ENCODE results near the gene EML1. TPM values are rescaled to one million over a fixed set of nuclear protein-coding genes. Genes with fewer than 3 reads are reported as not detected.

Gene EML1
- total and polyA plus RNA-seq, 7 experiments from 2014 or later = not detected

Other genes starting within 250 kb of the EML1 start
- 1 to 10 TPM; 7.6 to 9.9 (median 9.0) TPM for gene CCDC85C, start 189.2 kb upstream of the EML1 start, total RNA-seq
- 1 to 10 TPM in 1 of 2 donors, under 1 TPM in 1; 0.76 to 1.5 TPM for gene CCDC85C, start 189.2 kb upstream of the EML1 start, polyA plus RNA-seq
- gene HHIPL1, start 148.3 kb upstream of the EML1 start, total RNA-seq = under 1 TPM in 2 of 5 experiments, not detected in 3; 0.40 to 0.41 TPM
- gene HHIPL1, start 148.3 kb upstream of the EML1 start, polyA plus RNA-seq = not detected
- under 1 TPM in 4 of 5 experiments, not detected in 1; 0.13 to 0.34 (median 0.32) TPM for gene CYP46A1, start 109.1 kb upstream of the EML1 start, total RNA-seq
- under 1 TPM; 0.02 to 0.03 TPM for gene CYP46A1, start 109.1 kb upstream of the EML1 start, polyA plus RNA-seq